Measurements from ENCODE around the gene PLEKHJ1.
"Not testable (repeated sequence)": the region's sequence is repeated elsewhere in the genome, so short reads cannot be mapped to it uniquely, and the experiment has no call there.

Gene PLEKHJ1

GRCh38 chr19:2236314-2237050 lies at the start of gene PLEKHJ1, which contains the start of gene SF3A2:
TSS of gene PLEKHJ1 (minus strand) at chr19:2236329. CDS start at chr19:2236248, 81 bp downstream.
TSS of gene SF3A2 (plus strand) at chr19:2236824. CDS start at chr19:2243419, 6,595 bp downstream.
- peak; percentile 97 for DNase-seq (ENCODE audit: insufficient read length, low spot score)
- FAIRE-seq, result peak; percentile 89

GRCh38 chr19:2283835-2284507 lies 47.8 kb upstream of the PLEKHJ1 start:
- DNase-seq (ENCODE audit: insufficient read length, low spot score) (no peak), FAIRE-seq (no peak)

GRCh38 chr19:2282862-2283237 lies 46.7 kb upstream of the PLEKHJ1 start:
- FAIRE-seq, result no peak
- no peak for DNase-seq (ENCODE audit: insufficient read length, low spot score)

GRCh38 chr19:2282062-2282861 lies 46.1 kb upstream of the PLEKHJ1 start, which contains the start of gene PEAK3:
TSS of gene PEAK3 (minus strand) at chr19:2282175. CDS start at chr19:2280931, 1,244 bp downstream.
- FAIRE-seq (peak; percentile 68), DNase-seq (ENCODE audit: insufficient read length, low spot score) (peak; percentile 44)

- not testable (repeated sequence) for DNase-seq (ENCODE audit: insufficient read length, low spot score); FAIRE-seq
Observed at GRCh38 chr19:2281265-2282061, 45.3 kb upstream of the PLEKHJ1 start.

GRCh38 chr19:2280633-2281264 lies 44.6 kb upstream of the PLEKHJ1 start:
- DNase-seq (ENCODE audit: insufficient read length, low spot score), result no peak

GRCh38 chr19:2278459-2279158 lies 42.5 kb upstream of the PLEKHJ1 start:
- no peak for FAIRE-seq
- DNase-seq (ENCODE audit: insufficient read length, low spot score), result no peak

More at GRCh38 chr19:2280633-2281264, 44.6 kb upstream of the PLEKHJ1 start:
- no peak for FAIRE-seq

GRCh38 chr19:2277138-2277537 lies 41.0 kb upstream of the PLEKHJ1 start:
- DNase-seq (ENCODE audit: insufficient read length, low spot score) (no peak), FAIRE-seq (no peak)

- FAIRE-seq, result no peak
- DNase-seq (ENCODE audit: insufficient read length, low spot score), result no peak
Observed at GRCh38 chr19:2276429-2276986, 40.4 kb upstream of the PLEKHJ1 start.

GRCh38 chr19:2275588-2276428 lies 39.7 kb upstream of the PLEKHJ1 start:
- no peak for DNase-seq (ENCODE audit: insufficient read length, low spot score)
- FAIRE-seq, result no peak

- FAIRE-seq (no peak), DNase-seq (ENCODE audit: insufficient read length, low spot score) (peak; percentile 65)
Observed at GRCh38 chr19:2274931-2275535, 38.9 kb upstream of the PLEKHJ1 start.

GRCh38 chr19:2274185-2274711 lies 38.1 kb upstream of the PLEKHJ1 start:
- no peak for FAIRE-seq
- DNase-seq (ENCODE audit: insufficient read length, low spot score), result no peak

GRCh38 chr19:2273356-2274184 lies 37.4 kb upstream of the PLEKHJ1 start:
- FAIRE-seq, result no peak
- peak; percentile 73 for DNase-seq (ENCODE audit: insufficient read length, low spot score)

- no peak for FAIRE-seq
- no peak for DNase-seq (ENCODE audit: insufficient read length, low spot score)
Observed at GRCh38 chr19:2271234-2272103, 35.3 kb upstream of the PLEKHJ1 start.

- DNase-seq (ENCODE audit: insufficient read length, low spot score), result peak; percentile 62
Observed at GRCh38 chr19:2270423-2271233, 34.5 kb upstream of the PLEKHJ1 start.

More at GRCh38 chr19:2270423-2271233, 34.5 kb upstream of the PLEKHJ1 start:
- FAIRE-seq, result no peak
